ENCODE data around the gene CLPSL2. TPM values are rescaled to one million over a fixed set of nuclear protein-coding genes. Genes with fewer than 3 reads are reported as not detected.
A peak's percentile ranks its signal among the peaks of the same experiment; 100 is the strongest.

Gene CLPSL2
- total RNA-seq, 2 donors from 2014 or later, result not detected

- Histone ChIP-seq H3K27ac (peak overlapping the region; percentile 92 to 100 (median 97)), H3K4me1 (peaks cover 42% of the 10 kb centered on the region), H3K27me3 (no peaks in the 10 kb centered on the region), H3K36me3 (replicated peaks in 1 of 2; ENCODE audit: insufficient read depth in 1 of 2, low read depth in 2 of 2) (peaks cover 0 to 10% of the 10 kb centered on the region in 2 donors), H3K9me3 (no peaks in the 10 kb centered on the region), H3K4me3 (no peak overlapping the region)
- no peak for TF ChIP-seq POLR2A (IDR thresholded peaks at IDR 0.05)
- TF ChIP-seq, protein P1, sequence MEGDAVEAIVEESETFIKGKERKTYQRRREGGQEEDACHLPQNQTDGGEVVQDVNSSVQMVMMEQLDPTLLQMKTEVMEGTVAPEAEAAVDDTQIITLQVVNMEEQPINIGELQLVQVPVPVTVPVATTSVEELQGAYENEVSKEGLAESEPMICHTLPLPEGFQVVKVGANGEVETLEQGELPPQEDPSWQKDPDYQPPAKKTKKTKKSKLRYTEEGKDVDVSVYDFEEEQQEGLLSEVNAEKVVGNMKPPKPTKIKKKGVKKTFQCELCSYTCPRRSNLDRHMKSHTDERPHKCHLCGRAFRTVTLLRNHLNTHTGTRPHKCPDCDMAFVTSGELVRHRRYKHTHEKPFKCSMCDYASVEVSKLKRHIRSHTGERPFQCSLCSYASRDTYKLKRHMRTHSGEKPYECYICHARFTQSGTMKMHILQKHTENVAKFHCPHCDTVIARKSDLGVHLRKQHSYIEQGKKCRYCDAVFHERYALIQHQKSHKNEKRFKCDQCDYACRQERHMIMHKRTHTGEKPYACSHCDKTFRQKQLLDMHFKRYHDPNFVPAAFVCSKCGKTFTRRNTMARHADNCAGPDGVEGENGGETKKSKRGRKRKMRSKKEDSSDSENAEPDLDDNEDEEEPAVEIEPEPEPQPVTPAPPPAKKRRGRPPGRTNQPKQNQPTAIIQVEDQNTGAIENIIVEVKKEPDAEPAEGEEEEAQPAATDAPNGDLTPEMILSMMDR (IDR thresholded peaks at IDR 0.05), result no peak
- 42 to 43% methylated on average over 5 of the region's 5 CpGs for WGBS, 2 donors
- intact Hi-C loops (cut with DNase I), result no loop called here
- peak; percentile 52 to 71 (median 62) for DNase-seq
- ATAC-seq, result no peak
Observed at GRCh38 chr6:35798706-35799105, 22.3 kb downstream of the CLPSL2 start.

DNA sequence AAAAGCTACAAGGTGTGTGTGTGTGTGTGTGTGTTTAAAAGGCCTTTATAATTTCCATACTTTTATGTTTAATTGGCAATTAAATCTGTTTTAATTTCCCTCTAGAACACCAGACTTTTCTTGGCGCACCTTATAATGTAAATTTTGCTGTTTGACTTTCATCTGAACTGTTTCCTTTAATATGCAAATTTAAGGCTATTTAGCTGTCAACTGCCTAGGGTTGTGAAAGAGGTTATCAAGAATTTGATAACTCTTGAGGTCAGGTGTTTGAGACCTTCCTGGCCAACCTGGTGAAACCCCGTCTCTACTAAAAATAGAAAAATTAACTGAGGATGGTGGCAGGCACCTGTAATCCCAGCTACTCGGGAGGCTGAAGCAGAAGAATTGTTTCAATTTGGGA lies 24.8 kb downstream of the CLPSL2 start:
- no peak for ATAC-seq
- WGBS, 2 donors, result 22 to 36% methylated on average over 3 of the region's 3 CpGs
- DNase-seq, result peak in 2 of 4 donors; percentile 31 to 32
- Histone ChIP-seq H3K4me3 (no peak overlapping the region), H3K36me3 (replicated peaks in 1 of 2; ENCODE audit: insufficient read depth in 1 of 2, low read depth in 2 of 2) (no peaks in the 10 kb centered on the region), H3K27me3 (no peaks in the 10 kb centered on the region), H3K27ac (peak overlapping the region in 3 of 4 donors; percentile 92 to 98 (median 96)), H3K4me1 (peaks cover 46% of the 10 kb centered on the region), H3K9me3 (no peaks in the 10 kb centered on the region)
- TF ChIP-seq POLR2A (IDR thresholded peaks at IDR 0.05), result no peak
- TF ChIP-seq, protein P1 (IDR thresholded peaks at IDR 0.05), result no peak
- intact Hi-C loops (cut with DNase I), result no loop called here

DNA sequence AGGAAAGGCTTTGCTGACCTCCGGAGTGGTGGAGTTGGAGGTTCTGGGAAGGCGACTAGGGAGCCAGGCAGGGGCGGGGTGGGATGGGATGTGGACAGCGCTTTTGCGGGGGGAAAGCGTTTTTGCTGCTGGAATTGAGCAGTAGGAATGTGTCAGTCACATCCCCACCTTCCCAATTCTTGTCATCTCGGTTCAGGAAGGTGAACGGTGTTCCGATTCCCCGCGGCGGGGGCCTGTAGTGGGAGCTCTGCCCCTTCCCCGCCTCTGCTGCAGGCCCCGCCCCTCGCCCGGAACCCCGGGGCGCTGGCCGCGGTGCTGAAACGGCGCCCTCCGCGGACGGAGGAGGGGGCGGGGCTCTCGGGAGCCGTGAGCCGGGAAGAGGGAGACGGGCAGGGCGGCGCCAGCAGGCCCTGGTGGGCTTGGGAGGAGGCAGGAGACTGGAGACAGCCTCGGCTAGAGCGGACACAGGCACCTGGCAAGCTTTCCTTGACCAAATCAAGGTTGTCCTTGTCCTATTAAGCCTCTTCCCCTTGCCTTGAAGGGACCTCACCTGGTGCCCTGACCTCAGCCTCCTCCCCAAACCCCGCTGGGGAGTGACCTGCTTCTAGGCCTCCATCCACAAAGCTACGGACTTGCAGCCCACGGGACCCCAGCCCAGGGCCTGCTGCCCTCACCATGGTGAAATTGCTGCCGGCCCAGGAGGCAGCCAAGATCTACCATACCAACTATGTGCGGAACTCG lies 28.8 kb downstream of the CLPSL2 start, which contains the start of gene LHFPL5:
Gene LHFPL5, plus strand, starts transcription at position 357 of the 741 bp plus-strand sequence. Its CDS starts 319 bp downstream, at position 676.
- H3K27ac ChIP-seq, result peak within 1 kb of the TSS in 1 of 4 donors; percentile 17
- ATAC-seq, result peak; percentile 90
- WGBS, 2 donors, result 13 to 14% methylated on average over 21 to 40 of the region's 40 CpGs

DNA sequence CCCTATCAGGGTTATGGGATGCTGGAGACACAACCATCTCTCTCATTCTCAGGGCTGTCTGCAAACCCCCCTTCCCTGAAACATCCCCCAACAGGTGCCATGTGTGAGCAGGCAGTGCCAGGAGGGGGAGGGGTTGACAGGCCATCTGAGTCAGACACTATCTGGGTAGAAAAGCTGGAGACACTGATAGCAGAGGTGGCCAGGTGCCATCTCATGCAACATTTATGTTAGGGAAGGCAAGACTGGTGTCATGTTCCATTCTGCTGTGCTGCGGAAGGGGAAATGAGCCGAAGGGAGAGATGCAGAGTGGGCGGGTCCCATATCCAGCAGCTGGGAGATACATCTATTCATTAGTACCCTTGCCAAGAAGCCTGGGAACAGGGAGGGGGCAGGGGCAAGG lies 32.3 kb downstream of the CLPSL2 start:
- DNase-seq, result no peak
- Histone ChIP-seq H3K4me1 (peaks cover 15% of the 10 kb centered on the region), H3K27ac (no peak overlapping the region), H3K4me3 (no peak overlapping the region), H3K27me3 (no peaks in the 10 kb centered on the region), H3K36me3 (replicated peaks in 1 of 2; ENCODE audit: insufficient read depth in 1 of 2, low read depth in 2 of 2) (no peaks in the 10 kb centered on the region), H3K9me3 (no peaks in the 10 kb centered on the region)
- TF ChIP-seq, protein P1 (IDR thresholded peaks at IDR 0.05), result no peak
- no peak for TF ChIP-seq POLR2A (IDR thresholded peaks at IDR 0.05)
- ATAC-seq, result no peak
- intact Hi-C loops (cut with DNase I), result no loop called here
- WGBS, 2 donors, result 70 to 79% methylated on average over 3 of the region's 3 CpGs

More for the DNA sequence above, 28.8 kb downstream of the CLPSL2 start, which contains the start of gene LHFPL5:
- H3K36me3 ChIP-seq (replicated peaks in 1 of 2; ENCODE audit: insufficient read depth in 1 of 2, low read depth in 2 of 2), result no peaks in the 10 kb centered on the region
- intact Hi-C loops (cut with DNase I), result no loop called here
- TF ChIP-seq, protein P1 (IDR thresholded peaks at IDR 0.05), result no peak
- no peak for TF ChIP-seq POLR2A (IDR thresholded peaks at IDR 0.05)
- H3K4me3 ChIP-seq, result no peak within 1 kb of the TSS
- no peaks in the 10 kb centered on the region for H3K27me3 ChIP-seq
- peak; percentile 60 to 72 (median 68) for DNase-seq
- no peaks in the 10 kb centered on the region for H3K9me3 ChIP-seq
- peaks cover 20% of the 10 kb centered on the region for H3K4me1 ChIP-seq

Measured in body of pancreas (tissue), 4 donors.